Esophagus squamous epithelium (tissue), 4 donors: ENCODE results near the gene HSFX2. TPM values are rescaled to one million over a fixed set of nuclear protein-coding genes. Genes with fewer than 3 reads are reported as not detected.

ENCODE experiments used
- total RNA-seq, 4 donors: library from RNA; depleted of rRNA; stranded (reverse); fragments of >200 nt; gene quantifications; one replicate each; pipeline ENCODE4 v1.1.0, GENCODE V29; 2016

HSFX2 gene
- total RNA-seq, 4 donors from 2014 or later = 1.2 TPM; not detected in 3

Other genes starting within 250 kb of the HSFX2 start
- 10 to 100 TPM; 24.8 to 46.0 (median 30.4) TPM for gene IDS, start 90.0 kb downstream of the HSFX2 start, total RNA-seq
- gene EOLA1, start 54.3 kb downstream of the HSFX2 start, total RNA-seq = 10 to 100 TPM in 3 of 4 donors, 1 to 10 TPM in 1; 9.0 to 15.1 (median 12.1) TPM
- gene HSFX3, start 45.4 kb downstream of the HSFX2 start, total RNA-seq = not detected
- gene MAGEA9B, start 7.9 kb downstream of the HSFX2 start, total RNA-seq = not detected
- 10 to 100 TPM in 3 of 4 donors, 1 to 10 TPM in 1; 7.9 to 19.3 (median 15.3) TPM for gene TMEM185A, start 36.5 kb upstream of the HSFX2 start, total RNA-seq
- under 1 TPM in 2 of 4 donors, not detected in 2; 0.30 to 0.44 TPM for gene MAGEA11, start 116.7 kb upstream of the HSFX2 start, total RNA-seq
- gene HSFX1, start 178.8 kb upstream of the HSFX2 start, total RNA-seq = 1 to 10 TPM in 2 of 4 donors, under 1 TPM in 1, not detected in 1; 0.35 to 1.4 (median 1.1) TPM
- not detected for gene MAGEA9, start 186.6 kb upstream of the HSFX2 start, total RNA-seq